HK-2 (cell line): ENCODE measurements around the gene PTER.
A peak's percentile ranks its signal among the peaks of the same experiment; 100 is the strongest.

ENCODE experiments used
- DNase-seq: peaks from one replicate; pipeline ENCODE4 v3.0.0-alpha.2; 2018; ENCODE audit not compliant: unreplicated experiment

PTER gene

DNA sequence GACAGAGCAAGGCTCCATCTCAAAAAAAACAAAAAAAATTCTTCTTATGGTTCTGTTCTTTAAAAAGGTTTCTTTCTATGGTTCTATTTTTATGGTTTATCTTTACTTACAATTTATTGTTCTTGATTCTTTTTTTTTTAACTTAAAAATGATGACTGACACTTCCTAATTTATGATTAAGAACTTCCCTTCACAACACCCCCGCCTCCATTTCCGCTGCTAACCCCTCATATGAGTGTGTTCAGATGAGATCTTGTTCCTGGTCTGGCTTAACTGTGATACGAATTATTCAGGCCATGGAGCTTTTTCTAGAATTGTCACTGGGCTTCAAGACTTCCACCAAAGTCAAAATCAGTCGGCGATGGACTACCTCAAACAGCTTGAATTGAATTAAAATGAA lies 33.9 kb downstream of the PTER start:
- DNase-seq, result no peak

DNA sequence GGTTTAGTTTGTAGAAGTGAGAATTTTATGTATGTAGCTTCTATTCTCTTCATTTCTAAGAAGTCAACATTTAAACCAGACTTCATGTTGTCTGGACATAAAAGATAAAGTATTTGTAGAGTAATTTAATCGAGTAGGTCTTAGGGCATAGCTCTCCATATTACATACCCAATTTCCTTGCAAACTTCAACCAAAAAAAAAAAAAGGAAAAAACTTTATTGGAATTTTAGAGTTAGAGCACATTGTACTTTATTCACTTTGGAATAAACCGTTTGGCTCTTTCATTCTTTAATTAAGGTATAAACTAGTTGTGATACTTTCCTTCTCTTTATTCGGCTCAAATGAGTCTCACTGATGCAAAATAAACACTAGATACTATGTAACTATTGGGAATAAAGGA lies 36.0 kb downstream of the PTER start:
- DNase-seq, result no peak

DNA sequence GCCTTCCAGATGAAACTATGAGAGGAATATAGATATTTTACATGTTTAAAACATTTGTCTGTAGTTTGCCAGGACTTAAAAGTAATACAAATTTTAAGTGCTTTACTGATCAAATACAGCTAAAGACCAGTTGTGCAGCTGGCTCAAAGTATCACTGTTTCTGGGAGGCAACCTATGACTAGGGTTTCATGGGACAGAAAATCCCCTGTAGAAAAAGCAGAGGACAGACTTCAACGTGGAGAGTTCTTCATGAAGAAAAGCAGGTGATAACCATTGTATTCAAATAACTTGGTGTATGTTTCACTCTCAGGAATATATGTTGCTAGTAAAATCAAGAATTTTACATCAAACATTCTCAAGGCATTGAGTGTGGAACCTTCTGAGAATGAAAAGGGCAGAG lies 40.9 kb downstream of the PTER start:
- DNase-seq, result no peak

GRCh38 chr10:16478801-16479200 lies 42.0 kb downstream of the PTER start:
- DNase-seq, result no peak

DNA sequence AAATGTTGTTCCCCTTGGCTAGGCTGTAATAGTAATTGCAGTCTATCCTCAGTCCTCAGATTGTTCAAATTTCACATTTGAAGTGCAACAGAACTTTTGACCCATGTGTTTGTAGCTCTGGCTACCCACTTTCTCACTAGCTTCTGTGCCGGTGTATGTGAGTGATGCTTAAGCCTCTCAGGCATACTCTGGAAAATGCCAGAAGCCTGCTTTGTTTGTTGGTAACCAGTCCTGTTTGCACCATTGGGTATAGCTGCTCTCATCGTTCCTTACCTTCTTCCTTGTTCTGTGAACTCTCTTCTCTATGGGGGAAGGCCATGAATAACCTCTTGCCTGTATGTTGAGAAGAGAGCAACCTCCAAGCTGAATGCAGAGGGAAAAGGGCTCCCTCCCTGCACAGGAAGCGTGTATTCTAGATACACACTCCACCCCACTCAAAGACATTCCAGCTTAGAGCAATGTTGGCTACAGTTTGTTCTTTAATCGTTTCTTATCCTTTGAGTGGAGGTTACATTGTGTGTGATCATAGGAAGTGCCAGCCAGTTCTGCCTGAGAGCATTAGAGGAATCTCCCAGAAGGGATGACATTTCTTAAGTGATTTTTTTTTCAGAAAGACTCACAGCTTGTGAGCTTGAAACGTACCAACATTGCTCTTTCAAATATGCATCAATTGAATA lies 44.4 kb downstream of the PTER start:
- DNase-seq, result peak; percentile 4

GRCh38 chr10:16483241-16483917 lies 46.6 kb downstream of the PTER start:
- no peak for DNase-seq

- no peak for DNase-seq
These were observed 53.7 kb downstream of the PTER start for GRCh38 chr10:16490511-16490910.

DNA sequence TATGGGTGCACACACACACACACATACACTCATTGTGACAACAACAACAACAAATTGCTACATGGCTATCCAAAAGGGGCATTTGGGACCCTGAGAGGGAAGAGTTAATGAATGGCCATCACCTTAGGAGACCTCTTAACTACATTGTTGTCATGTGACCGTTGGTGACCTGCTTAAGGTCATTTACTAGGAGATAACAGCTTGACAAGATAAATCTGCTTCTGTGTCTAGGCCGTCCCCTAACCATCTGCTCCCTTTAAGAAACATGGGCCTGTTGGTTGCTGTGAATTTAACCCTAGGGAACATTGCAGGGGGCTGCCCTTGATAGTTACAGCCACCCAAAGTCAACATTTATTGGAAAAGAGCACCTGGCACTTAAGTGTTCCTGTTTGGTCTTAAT lies 55.1 kb downstream of the PTER start:
- DNase-seq, result no peak

GRCh38 chr10:16493884-16494536 lies 57.2 kb downstream of the PTER start:
- DNase-seq, result no peak

- no peak for DNase-seq
These were observed 61.1 kb downstream of the PTER start for GRCh38 chr10:16497911-16498310.

- DNase-seq, result no peak
These were observed 68.4 kb downstream of the PTER start for GRCh38 chr10:16505161-16505560.

DNA sequence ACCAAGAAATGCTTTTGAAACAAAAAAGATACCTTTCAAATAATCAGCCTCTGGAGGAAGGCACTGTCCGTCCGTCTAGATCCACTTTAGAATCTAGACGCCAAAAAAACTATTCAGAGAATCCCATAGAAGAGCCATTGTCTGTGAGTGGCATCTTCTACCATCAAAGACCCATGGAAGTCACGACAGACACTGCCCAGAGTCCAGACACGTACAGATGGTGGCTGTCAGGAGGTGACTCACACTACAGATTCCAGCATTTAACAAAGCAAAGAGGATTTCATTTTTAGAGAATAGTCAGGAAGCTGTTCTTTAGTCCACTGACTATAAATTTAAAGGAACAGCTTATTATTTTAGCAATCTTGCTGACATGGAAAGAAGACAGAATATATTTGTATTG lies 73.2 kb downstream of the PTER start:
- DNase-seq, result no peak

DNA sequence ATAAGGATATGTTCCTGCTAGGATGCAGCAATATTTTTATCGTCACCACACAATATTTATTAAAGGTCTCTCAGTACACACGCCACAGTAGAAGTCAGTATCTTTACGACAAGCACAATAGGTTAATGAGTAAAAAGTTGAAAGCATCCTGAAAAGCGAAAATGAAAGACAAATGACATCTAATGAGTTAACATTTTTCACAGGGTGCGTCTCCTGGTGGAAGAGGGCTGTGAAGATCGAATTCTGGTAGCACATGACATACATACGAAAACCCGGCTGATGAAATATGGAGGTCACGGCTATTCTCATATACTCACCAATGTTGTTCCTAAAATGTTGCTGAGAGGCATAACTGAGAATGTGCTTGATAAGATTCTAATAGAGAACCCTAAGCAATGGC lies 74.0 kb downstream of the PTER start:
- DNase-seq, result no peak

GRCh38 chr10:16518822-16519221 lies 82.0 kb downstream of the PTER start:
- no peak for DNase-seq

GRCh38 chr10:16519250-16519907 lies 82.6 kb downstream of the PTER start:
- no peak for DNase-seq

DNA sequence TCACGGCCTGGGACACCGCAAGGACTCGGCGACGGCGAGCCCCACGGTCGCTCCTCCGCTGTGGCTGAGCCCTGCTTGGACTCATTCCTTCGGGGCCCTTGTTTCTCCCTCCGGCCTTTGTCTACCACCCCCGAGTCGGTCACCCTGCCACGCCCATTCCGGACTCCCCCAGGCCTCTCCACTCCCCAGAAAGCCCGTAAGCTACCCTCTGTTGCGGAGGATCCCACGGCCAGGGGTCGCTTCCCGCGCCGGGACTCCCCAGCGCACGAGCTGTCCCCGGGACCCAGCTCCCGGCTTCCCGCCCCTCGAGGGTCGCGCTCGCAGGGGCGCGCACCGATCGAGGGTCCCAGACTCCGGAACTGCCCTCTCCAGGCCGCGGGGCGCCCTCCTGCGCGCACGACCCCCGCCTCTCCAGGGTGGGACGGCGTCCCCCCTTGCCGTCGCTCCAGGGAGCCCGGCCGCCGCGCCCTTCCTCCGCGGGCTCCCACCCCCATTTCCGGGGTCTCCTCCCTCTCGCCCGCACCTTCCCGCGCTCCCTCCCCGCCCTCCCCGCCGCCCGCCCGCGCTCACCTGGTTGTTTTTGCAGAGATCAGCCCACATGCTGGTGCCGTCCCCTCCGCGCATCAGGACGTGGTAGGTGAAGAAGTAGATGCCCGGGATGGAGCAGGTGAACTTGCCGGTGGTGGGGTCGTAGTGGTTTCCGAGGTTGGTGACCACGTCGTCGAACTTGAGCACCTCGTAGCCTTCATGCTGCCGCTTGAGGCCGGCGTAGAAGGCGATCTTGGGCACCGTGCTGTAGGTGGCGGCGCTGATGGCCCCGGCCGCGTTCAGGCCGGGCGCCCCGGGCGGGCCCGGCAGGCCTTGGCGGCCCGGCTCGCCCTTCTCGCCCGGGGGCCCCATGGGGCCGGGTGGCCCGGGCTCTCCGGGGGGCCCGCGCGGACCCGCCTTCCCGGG lies 83.4 kb downstream of the PTER start:
- DNase-seq, result no peak

GRCh38 chr10:16520900-16521299 lies 84.1 kb downstream of the PTER start:
- DNase-seq, result no peak

- DNase-seq, result no peak
These were observed 84.7 kb downstream of the PTER start, which contains the start of gene C1QL3 for GRCh38 chr10:16521311-16522016. Gene C1QL3, minus strand, starts transcription at chr10:16521879. Its CDS starts 814 bp downstream, at chr10:16521065.

DNA sequence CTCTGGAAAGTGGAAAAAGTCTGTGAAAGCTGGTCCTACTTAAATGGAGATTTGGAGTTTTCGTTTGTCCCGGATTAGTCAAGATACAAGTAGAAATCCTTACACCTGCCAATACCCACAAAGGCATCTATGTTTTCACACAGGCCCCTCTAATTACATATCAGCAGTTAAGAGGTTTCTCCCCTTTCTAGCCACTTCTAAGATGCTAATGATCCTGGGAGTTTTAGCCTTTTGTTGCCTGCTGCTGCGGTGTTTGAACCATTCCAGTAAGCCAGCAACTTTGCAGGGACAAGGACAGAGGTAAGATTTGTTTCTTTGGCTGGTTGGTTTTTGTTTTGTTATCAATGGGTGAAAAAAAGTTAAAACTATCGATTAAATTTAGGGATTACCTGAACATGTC lies 90.6 kb downstream of the PTER start:
- DNase-seq, result no peak

GRCh38 chr10:16529853-16530252 lies 93.0 kb downstream of the PTER start:
- no peak for DNase-seq

DNA sequence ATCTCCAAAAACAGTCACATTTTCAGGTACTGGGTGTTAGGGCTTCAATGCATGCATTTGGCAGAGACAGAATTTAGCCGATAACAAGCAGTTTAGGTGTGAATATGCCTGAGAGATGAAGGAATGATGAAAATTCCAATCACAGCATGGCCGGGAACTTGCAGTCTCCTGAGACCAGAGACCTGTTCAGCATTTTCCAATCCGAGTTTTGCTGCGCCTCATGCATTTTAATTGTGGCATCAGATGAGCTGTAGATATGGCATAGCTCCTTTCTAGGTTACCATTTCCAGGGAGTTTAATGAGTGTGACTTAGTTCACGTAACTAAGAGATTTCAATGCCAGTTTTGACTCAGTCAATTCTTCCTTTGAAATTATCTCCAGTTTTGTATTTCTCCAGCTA lies 99.3 kb downstream of the PTER start:
- DNase-seq, result no peak
